Prostate gland (tissue), 2 donors: ENCODE results near the gene LIMK1. TPM values are rescaled to one million over a fixed set of nuclear protein-coding genes. Genes with fewer than 3 reads are reported as not detected.

ENCODE experiments used
- DNase-seq: peaks from one replicate; pipeline ENCODE4 v3.0.0-alpha.2; 2019; ENCODE audit warnings: low spot score
- H3K27ac ChIP-seq, 2 donors: fragments of 200-600 bp; sonication (generic); 2 replicates each; pipeline ENCODE4 v1.5.1; 2017 to 2019
- H3K27me3 ChIP-seq: fragments of 200-600 bp; sonication (generic); replicated peaks from 2 replicates; pipeline ENCODE4 v1.5.1; 2019; ENCODE audit not compliant: insufficient read depth
- H3K36me3 ChIP-seq, 2 donors: fragments of 200-600 bp; sonication (generic); 1 replicate in 1 of 2; 2 replicates in 1 of 2; pipeline versions ENCODE4 v1.5.1 to v1.8.1; 2017 to 2019
- H3K4me1 ChIP-seq: fragments of 200-600 bp; sonication (generic); replicated peaks from 2 replicates; pipeline ENCODE4 v1.5.1; 2019
- H3K4me3 ChIP-seq, 2 donors: fragments of 200-600 bp; sonication (generic); 2 replicates each; pipeline ENCODE4 v1.5.1; 2017 to 2019
- H3K9me3 ChIP-seq: fragments of 200-600 bp; sonication (generic); 2 replicates; pipeline ENCODE4 v1.5.1; 2017
- POLR2A ChIP-seq: fragments of 450-650 bp; IDR thresholded peaks from one replicate; pipeline ENCODE4 v1.6.1; 2016; ENCODE audit warnings: antibody characterized with exemption, mild to moderate bottlenecking
- POLR2AphosphoS5 ChIP-seq: sonication (generic); formaldehyde crosslinking; IDR thresholded peaks from one replicate; pipeline ENCODE4 v1.6.1; 2017; ENCODE audit warnings: antibody characterized with exemption
- WGBS: methylation state at CpG from one replicate; pipeline ENCODE4 v1.1.5; 2018; 5-methylcytosine and 5-hydroxymethylcytosine counted together
- intact Hi-C: fragments of 100-400 bp; cut with DNase I; formaldehyde crosslinking; loops from one replicate; pipeline ENCODE4 v1.14.2; 2022
- total RNA-seq, 2 donors: library from RNA; depleted of rRNA; stranded (reverse); fragments of >200 nt; gene quantifications; one replicate each; pipeline ENCODE4 v1.1.0, GENCODE V29; 2016
- TF ChIP-seq, protein P1 (sequence below), 4 experiments: fragments of 200-600 bp in 2 of 4; fragments of 450-650 bp in 2 of 4; sonication (generic) in 2 of 4; IDR thresholded peaks; 1 replicate in 3 of 4; 2 replicates in 1 of 4; pipeline ENCODE4 v1.5.1; 2016 to 2019; ENCODE audit warnings: antibody characterized with exemption in 4 of 4, mild to moderate bottlenecking in 2 of 4, moderate library complexity in 2 of 4

The LIMK1 gene
- total RNA-seq, 2 donors from 2014 or later, result 12.8 to 41.2 TPM

DNA sequence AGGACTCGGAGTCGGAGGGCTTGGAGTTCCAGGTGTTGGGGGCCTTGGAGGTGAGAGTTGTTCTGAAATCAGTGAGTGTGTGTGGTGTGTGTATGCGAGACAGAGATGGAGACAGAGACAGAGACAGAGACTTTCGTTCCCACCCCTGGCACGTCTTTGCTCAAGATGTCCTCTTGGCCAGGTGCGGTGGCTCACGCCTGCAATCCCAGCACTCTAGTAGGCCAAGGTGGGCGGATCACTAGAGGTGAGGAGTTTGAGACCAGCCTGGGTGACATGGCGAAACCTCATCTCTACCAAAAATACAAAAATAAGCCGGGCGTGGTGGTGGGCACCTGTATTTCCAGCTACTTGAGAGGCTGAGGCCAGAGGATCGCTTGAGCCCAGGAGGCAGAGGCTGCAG is 20.0 kb upstream of the LIMK1 start:
- Histone ChIP-seq H3K4me3 (no peak overlapping the region), H3K27me3 (no peaks in the 10 kb centered on the region), H3K4me1 (no peaks in the 10 kb centered on the region), H3K27ac (no peak overlapping the region), H3K9me3 (no peaks in the 10 kb centered on the region), H3K36me3 (peaks cover 0 to 4% of the 10 kb centered on the region in 2 donors)
- 96% methylated on average over 12 of the region's 12 CpGs for WGBS
- no peak for DNase-seq
- intact Hi-C loops, result loop anchor here (5.0 kb wide), 1 partner anchor 339 kb away; no protein-coding TSS in a partner anchor
- TF ChIP-seq POLR2AphosphoS5 (no peak), POLR2A (no peak)
- TF ChIP-seq, protein P1, sequence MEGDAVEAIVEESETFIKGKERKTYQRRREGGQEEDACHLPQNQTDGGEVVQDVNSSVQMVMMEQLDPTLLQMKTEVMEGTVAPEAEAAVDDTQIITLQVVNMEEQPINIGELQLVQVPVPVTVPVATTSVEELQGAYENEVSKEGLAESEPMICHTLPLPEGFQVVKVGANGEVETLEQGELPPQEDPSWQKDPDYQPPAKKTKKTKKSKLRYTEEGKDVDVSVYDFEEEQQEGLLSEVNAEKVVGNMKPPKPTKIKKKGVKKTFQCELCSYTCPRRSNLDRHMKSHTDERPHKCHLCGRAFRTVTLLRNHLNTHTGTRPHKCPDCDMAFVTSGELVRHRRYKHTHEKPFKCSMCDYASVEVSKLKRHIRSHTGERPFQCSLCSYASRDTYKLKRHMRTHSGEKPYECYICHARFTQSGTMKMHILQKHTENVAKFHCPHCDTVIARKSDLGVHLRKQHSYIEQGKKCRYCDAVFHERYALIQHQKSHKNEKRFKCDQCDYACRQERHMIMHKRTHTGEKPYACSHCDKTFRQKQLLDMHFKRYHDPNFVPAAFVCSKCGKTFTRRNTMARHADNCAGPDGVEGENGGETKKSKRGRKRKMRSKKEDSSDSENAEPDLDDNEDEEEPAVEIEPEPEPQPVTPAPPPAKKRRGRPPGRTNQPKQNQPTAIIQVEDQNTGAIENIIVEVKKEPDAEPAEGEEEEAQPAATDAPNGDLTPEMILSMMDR (IDR thresholded peaks at IDR 0.05), result no peak

DNA sequence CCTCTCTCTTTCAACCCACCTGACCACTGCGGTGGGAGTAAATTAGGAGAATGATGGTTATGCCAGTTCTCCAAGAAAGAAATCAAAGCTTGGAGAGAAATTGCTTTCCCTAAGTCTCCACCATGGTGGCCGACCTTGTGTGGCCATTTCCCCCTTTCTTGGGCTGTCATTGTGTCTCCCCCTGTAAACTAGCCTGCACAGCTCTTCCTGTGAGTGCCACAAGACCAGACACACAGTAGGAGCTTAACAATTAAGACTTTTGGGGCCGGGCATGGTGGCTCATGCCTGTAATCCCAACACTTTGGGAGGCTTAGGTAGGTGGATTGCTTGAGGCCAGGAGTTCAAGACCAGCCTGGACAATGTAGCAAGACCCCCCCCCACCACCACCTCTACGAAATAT is 18.9 kb upstream of the LIMK1 start:
- no peak overlapping the region for H3K4me3 ChIP-seq
- no peak for DNase-seq
- intact Hi-C loops, result loop anchor here (5.0 kb wide), 3 partner anchors 113 to 338 kb away; no protein-coding TSS in a partner anchor
- 87% methylated on average over 4 of the region's 4 CpGs for WGBS
- no peak for TF ChIP-seq POLR2AphosphoS5
- TF ChIP-seq, protein P1 (IDR thresholded peaks at IDR 0.05), result no peak
- no peak for TF ChIP-seq POLR2A
- H3K36me3 ChIP-seq, result peaks cover 0 to 4% of the 10 kb centered on the region in 2 donors
- H3K27me3 ChIP-seq, result no peaks in the 10 kb centered on the region
- H3K9me3 ChIP-seq, result no peaks in the 10 kb centered on the region
- no peaks in the 10 kb centered on the region for H3K4me1 ChIP-seq
- no peak overlapping the region for H3K27ac ChIP-seq

GRCh38 chr7:74066626-74067025 is 17.0 kb upstream of the LIMK1 start:
- no peak for DNase-seq
- H3K27me3 ChIP-seq, result no peaks in the 10 kb centered on the region
- H3K9me3 ChIP-seq, result no peaks in the 10 kb centered on the region
- no peak overlapping the region for H3K4me3 ChIP-seq
- TF ChIP-seq, protein P1 (IDR thresholded peaks at IDR 0.05), result no peak
- TF ChIP-seq POLR2AphosphoS5, result no peak
- TF ChIP-seq POLR2A, result no peak
- H3K27ac ChIP-seq, result no peak overlapping the region
- H3K4me1 ChIP-seq, result no peaks in the 10 kb centered on the region
- WGBS, result 85% methylated on average over 3 of the region's 3 CpGs
- intact Hi-C loops, result loop anchor here (5.0 kb wide), 2 partner anchors 111 to 136 kb away; no protein-coding TSS in a partner anchor
- H3K36me3 ChIP-seq, result peaks cover 0 to 4% of the 10 kb centered on the region in 2 donors

GRCh38 chr7:74068378-74069085 is 15.1 kb upstream of the LIMK1 start:
- TF ChIP-seq POLR2A, result no peak
- TF ChIP-seq POLR2AphosphoS5, result no peak
- TF ChIP-seq, protein P1 (IDR thresholded peaks at IDR 0.05), result no peak
- H3K36me3 ChIP-seq, result no peaks in the 10 kb centered on the region
- H3K27me3 ChIP-seq, result no peaks in the 10 kb centered on the region
- 86% methylated on average over 20 of the region's 20 CpGs for WGBS
- intact Hi-C loops, result loop anchor here (5.0 kb wide), 2 partner anchors 109 to 134 kb away; no protein-coding TSS in a partner anchor
- H3K4me3 ChIP-seq, result no peak overlapping the region
- no peak overlapping the region for H3K27ac ChIP-seq
- H3K4me1 ChIP-seq, result no peaks in the 10 kb centered on the region
- DNase-seq, result no peak
- H3K9me3 ChIP-seq, result no peaks in the 10 kb centered on the region

DNA sequence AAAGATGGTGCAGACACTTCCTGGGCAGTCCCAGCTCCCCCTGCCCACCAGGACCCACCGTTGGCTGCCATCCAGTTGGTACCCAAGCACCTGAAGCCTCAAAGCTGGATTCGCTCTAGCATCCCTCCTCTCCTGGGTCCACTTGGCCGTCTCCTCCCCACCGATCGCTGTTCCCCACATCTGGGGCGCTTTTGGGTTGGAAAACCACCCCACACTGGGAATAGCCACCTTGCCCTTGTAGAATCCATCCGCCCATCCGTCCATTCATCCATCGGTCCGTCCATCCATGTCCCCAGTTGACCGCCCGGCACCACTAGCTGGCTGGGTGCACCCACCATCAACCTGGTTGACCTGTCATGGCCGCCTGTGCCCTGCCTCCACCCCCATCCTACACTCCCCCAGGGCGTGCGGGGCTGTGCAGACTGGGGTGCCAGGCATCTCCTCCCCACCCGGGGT is 14.5 kb upstream of the LIMK1 start:
- no peaks in the 10 kb centered on the region for H3K4me1 ChIP-seq
- no peak for DNase-seq
- H3K9me3 ChIP-seq, result no peaks in the 10 kb centered on the region
- no peaks in the 10 kb centered on the region for H3K27me3 ChIP-seq
- no peaks in the 10 kb centered on the region for H3K36me3 ChIP-seq
- H3K27ac ChIP-seq, result no peak overlapping the region
- intact Hi-C loops, result loop anchor here (5.0 kb wide), 2 partner anchors 108 to 133 kb away; no protein-coding TSS in a partner anchor
- no peak overlapping the region for H3K4me3 ChIP-seq
- WGBS, result 90% methylated on average over 16 of the region's 16 CpGs
- TF ChIP-seq POLR2AphosphoS5 (no peak), POLR2A (no peak)
